ENCODE data around the gene DIP2A. TPM values are rescaled to one million over a fixed set of nuclear protein-coding genes. Genes with fewer than 3 reads are reported as not detected.
A peak's percentile ranks its signal among the peaks of the same experiment; 100 is the strongest.
"Not testable (repeated sequence)": the region's sequence is repeated elsewhere in the genome, so short reads cannot be mapped to it uniquely, and the experiment has no call there.

DIP2A gene
- total and polyA plus RNA-seq, 9 donors = 16.3 to 31.4 (median 22.5) TPM

- Histone ChIP-seq H3K27me3 (ENCODE audit: control insufficient read depth, insufficient read depth, low read length) (no peaks in the 10 kb centered on the region), H3K27ac (ENCODE audit: low read length) (no peak overlapping the region), H3K4me1 (ENCODE audit: control insufficient read depth, insufficient read depth, low read length) (peaks cover 3% of the 10 kb centered on the region), H3K9me3 (replicated peaks; ENCODE audit: control insufficient read depth, low read depth, low read length) (no peaks in the 10 kb centered on the region), H3K4me3 (ENCODE audit: low read length) (no peak overlapping the region), H3K36me3 (ENCODE audit: control insufficient read depth, insufficient read depth, low read length) (peaks cover 75% of the 10 kb centered on the region)
- no peak for DNase-seq
- WGBS (ENCODE audit: insufficient coverage) = 88% methylated on average over 16 of the region's 23 CpGs
These were observed 33.1 kb upstream of the DIP2A start for GRCh38 chr21:46425571-46425970.

- Histone ChIP-seq H3K4me1 (ENCODE audit: control insufficient read depth, insufficient read depth, low read length) (peaks cover 3% of the 10 kb centered on the region), H3K36me3 (ENCODE audit: control insufficient read depth, insufficient read depth, low read length) (peaks cover 75% of the 10 kb centered on the region), H3K27ac (ENCODE audit: low read length) (no peak overlapping the region), H3K9me3 (replicated peaks; ENCODE audit: control insufficient read depth, low read depth, low read length) (no peaks in the 10 kb centered on the region), H3K27me3 (ENCODE audit: control insufficient read depth, insufficient read depth, low read length) (no peaks in the 10 kb centered on the region), H3K4me3 (ENCODE audit: low read length) (no peak overlapping the region)
- WGBS (ENCODE audit: insufficient coverage) = 87% methylated on average over 9 of the region's 22 CpGs
- DNase-seq = no peak
These were observed 32.2 kb upstream of the DIP2A start for GRCh38 chr21:46426313-46427046.

GRCh38 chr21:46427516-46427915, 31.2 kb upstream of the DIP2A start:
- H3K9me3 ChIP-seq (replicated peaks; ENCODE audit: control insufficient read depth, low read depth, low read length) = no peaks in the 10 kb centered on the region
- no peaks in the 10 kb centered on the region for H3K27me3 ChIP-seq (ENCODE audit: control insufficient read depth, insufficient read depth, low read length)
- DNase-seq = no peak
- H3K4me3 ChIP-seq (ENCODE audit: low read length) = no peak overlapping the region
- peaks cover 3% of the 10 kb centered on the region for H3K4me1 ChIP-seq (ENCODE audit: control insufficient read depth, insufficient read depth, low read length)
- peaks cover 75% of the 10 kb centered on the region for H3K36me3 ChIP-seq (ENCODE audit: control insufficient read depth, insufficient read depth, low read length)
- 90% methylated on average over 9 of the region's 14 CpGs for WGBS (ENCODE audit: insufficient coverage)
- no peak overlapping the region for H3K27ac ChIP-seq (ENCODE audit: low read length)

- DNase-seq = no peak
- H3K9me3 ChIP-seq (replicated peaks; ENCODE audit: control insufficient read depth, low read depth, low read length) = no peaks in the 10 kb centered on the region
- no peak overlapping the region for H3K27ac ChIP-seq (ENCODE audit: low read length)
- no peaks in the 10 kb centered on the region for H3K27me3 ChIP-seq (ENCODE audit: control insufficient read depth, insufficient read depth, low read length)
- H3K4me3 ChIP-seq (ENCODE audit: low read length) = no peak overlapping the region
- WGBS (ENCODE audit: insufficient coverage) = 96% methylated on average over 23 of the region's 23 CpGs
- H3K4me1 ChIP-seq (ENCODE audit: control insufficient read depth, insufficient read depth, low read length) = peaks cover 3% of the 10 kb centered on the region
- H3K36me3 ChIP-seq (ENCODE audit: control insufficient read depth, insufficient read depth, low read length) = peaks cover 77% of the 10 kb centered on the region
These were observed 30.4 kb upstream of the DIP2A start for GRCh38 chr21:46428286-46428685.

GRCh38 chr21:46428987-46429710, 29.5 kb upstream of the DIP2A start:
- Histone ChIP-seq H3K4me3 (ENCODE audit: low read length) (no peak overlapping the region), H3K4me1 (ENCODE audit: control insufficient read depth, insufficient read depth, low read length) (peaks cover 3% of the 10 kb centered on the region), H3K27me3 (ENCODE audit: control insufficient read depth, insufficient read depth, low read length) (no peaks in the 10 kb centered on the region), H3K36me3 (ENCODE audit: control insufficient read depth, insufficient read depth, low read length) (peaks cover 82% of the 10 kb centered on the region), H3K27ac (ENCODE audit: low read length) (no peak overlapping the region), H3K9me3 (replicated peaks; ENCODE audit: control insufficient read depth, low read depth, low read length) (no peaks in the 10 kb centered on the region)
- WGBS (ENCODE audit: insufficient coverage) = 94% methylated on average over 44 of the region's 44 CpGs
- DNase-seq = no peak

DNA sequence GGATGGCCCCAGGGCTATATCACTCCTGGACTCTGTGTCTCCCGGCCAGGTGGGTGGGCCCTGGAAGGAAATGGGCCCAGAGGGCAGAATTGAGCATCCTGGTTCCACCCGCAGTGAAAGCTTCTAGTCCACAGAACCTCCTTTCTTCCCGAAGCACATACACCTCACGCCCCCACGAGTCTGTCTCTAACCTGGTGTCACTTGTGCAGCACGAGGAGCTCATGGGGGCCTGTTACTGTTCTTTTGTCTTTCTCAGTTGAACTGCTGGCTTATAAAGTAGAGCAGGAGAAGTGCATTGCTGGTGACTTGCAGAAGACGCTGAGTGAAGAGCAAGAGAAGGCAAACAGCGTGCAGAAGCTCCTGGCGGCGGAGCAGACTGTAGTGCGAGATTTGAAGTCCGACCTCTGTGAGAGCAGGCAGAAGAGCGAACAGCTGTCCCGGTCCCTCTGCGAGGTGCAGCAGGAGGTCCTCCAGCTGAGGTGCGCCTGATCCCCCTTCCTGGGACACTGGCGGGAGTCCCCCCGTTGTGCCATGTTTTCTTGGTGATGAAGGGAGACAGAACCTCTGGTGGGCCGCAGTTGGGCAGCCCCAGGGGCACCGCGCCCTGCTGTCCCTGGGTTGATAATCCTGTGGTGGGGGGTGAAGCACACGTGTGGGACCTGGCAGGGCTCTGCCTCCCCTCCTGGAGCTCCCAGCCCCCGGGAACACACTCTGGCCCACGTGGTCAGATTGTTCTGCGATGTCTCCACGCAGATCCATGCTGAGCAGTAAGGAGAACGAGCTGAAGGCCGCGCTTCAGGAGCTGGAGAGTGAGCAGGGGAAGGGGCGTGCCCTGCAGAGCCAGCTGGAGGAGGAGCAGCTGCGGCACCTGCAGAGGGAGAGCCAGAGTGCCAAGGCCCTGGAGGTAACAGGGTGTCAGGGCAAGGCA, 28.7 kb upstream of the DIP2A start:
- no peaks in the 10 kb centered on the region for H3K27me3 ChIP-seq (ENCODE audit: control insufficient read depth, insufficient read depth, low read length)
- H3K9me3 ChIP-seq (replicated peaks; ENCODE audit: control insufficient read depth, low read depth, low read length) = no peaks in the 10 kb centered on the region
- H3K36me3 ChIP-seq (ENCODE audit: control insufficient read depth, insufficient read depth, low read length) = peaks cover 82% of the 10 kb centered on the region
- DNase-seq = no peak
- H3K4me3 ChIP-seq (ENCODE audit: low read length) = no peak overlapping the region
- H3K27ac ChIP-seq (ENCODE audit: low read length) = no peak overlapping the region
- peaks cover 3% of the 10 kb centered on the region for H3K4me1 ChIP-seq (ENCODE audit: control insufficient read depth, insufficient read depth, low read length)
- WGBS (ENCODE audit: insufficient coverage) = 92% methylated on average over 24 of the region's 31 CpGs

- H3K36me3 ChIP-seq (ENCODE audit: control insufficient read depth, insufficient read depth, low read length) = peaks cover 83% of the 10 kb centered on the region
- WGBS (ENCODE audit: insufficient coverage) = 92% methylated on average over 21 of the region's 21 CpGs
- DNase-seq = no peak
- H3K27me3 ChIP-seq (ENCODE audit: control insufficient read depth, insufficient read depth, low read length) = no peaks in the 10 kb centered on the region
- H3K9me3 ChIP-seq (replicated peaks; ENCODE audit: control insufficient read depth, low read depth, low read length) = no peaks in the 10 kb centered on the region
- H3K27ac ChIP-seq (ENCODE audit: low read length) = no peak overlapping the region
- H3K4me1 ChIP-seq (ENCODE audit: control insufficient read depth, insufficient read depth, low read length) = no peaks in the 10 kb centered on the region
- H3K4me3 ChIP-seq (ENCODE audit: low read length) = no peak overlapping the region
These were observed 27.2 kb upstream of the DIP2A start for GRCh38 chr21:46431448-46431847.

- 83% methylated on average over 21 of the region's 22 CpGs for WGBS (ENCODE audit: insufficient coverage)
- H3K4me1 ChIP-seq (ENCODE audit: control insufficient read depth, insufficient read depth, low read length) = no peaks in the 10 kb centered on the region
- no peak overlapping the region for H3K4me3 ChIP-seq (ENCODE audit: low read length)
- peaks cover 83% of the 10 kb centered on the region for H3K36me3 ChIP-seq (ENCODE audit: control insufficient read depth, insufficient read depth, low read length)
- no peaks in the 10 kb centered on the region for H3K27me3 ChIP-seq (ENCODE audit: control insufficient read depth, insufficient read depth, low read length)
- no peaks in the 10 kb centered on the region for H3K9me3 ChIP-seq (replicated peaks; ENCODE audit: control insufficient read depth, low read depth, low read length)
- DNase-seq = peak; percentile 43
- H3K27ac ChIP-seq (ENCODE audit: low read length) = no peak overlapping the region
These were observed 26.7 kb upstream of the DIP2A start for GRCh38 chr21:46431884-46432488.

GRCh38 chr21:46433116-46433515, 25.6 kb upstream of the DIP2A start:
- H3K9me3 ChIP-seq (replicated peaks; ENCODE audit: control insufficient read depth, low read depth, low read length); DNase-seq; H3K4me3 ChIP-seq (ENCODE audit: low read length); H3K4me1 ChIP-seq (ENCODE audit: control insufficient read depth, insufficient read depth, low read length); H3K27me3 ChIP-seq (ENCODE audit: control insufficient read depth, insufficient read depth, low read length); H3K27ac ChIP-seq (ENCODE audit: low read length): not testable (repeated sequence)
- WGBS (ENCODE audit: insufficient coverage) = 94% methylated on average over 5 of the region's 11 CpGs
- H3K36me3 ChIP-seq (ENCODE audit: control insufficient read depth, insufficient read depth, low read length) = peaks cover 83% of the 10 kb centered on the region

All from muscle of leg (tissue), 11 donors.